Testis (tissue), 2 donors: ENCODE measurements around the gene ORAI2.

Experiments used
- POLR2A ChIP-seq: fragments of 450-650 bp; IDR thresholded peaks from one replicate; pipeline ENCODE4 v1.6.1; 2017; ENCODE audit warnings: antibody characterized with exemption, mild to moderate bottlenecking, moderate library complexity
- TF ChIP-seq, protein P1 (sequence below), 3 experiments: fragments of 450-650 bp in 2 of 3; fragments of 200-600 bp in 1 of 3; sonication (generic) in 1 of 3; IDR thresholded peaks; one replicate each; pipeline ENCODE4 v1.5.1; 2016 to 2019; ENCODE audit warnings: antibody characterized with exemption in 3 of 3, mild to moderate bottlenecking in 2 of 3, moderate library complexity in 1 of 3

DNA sequence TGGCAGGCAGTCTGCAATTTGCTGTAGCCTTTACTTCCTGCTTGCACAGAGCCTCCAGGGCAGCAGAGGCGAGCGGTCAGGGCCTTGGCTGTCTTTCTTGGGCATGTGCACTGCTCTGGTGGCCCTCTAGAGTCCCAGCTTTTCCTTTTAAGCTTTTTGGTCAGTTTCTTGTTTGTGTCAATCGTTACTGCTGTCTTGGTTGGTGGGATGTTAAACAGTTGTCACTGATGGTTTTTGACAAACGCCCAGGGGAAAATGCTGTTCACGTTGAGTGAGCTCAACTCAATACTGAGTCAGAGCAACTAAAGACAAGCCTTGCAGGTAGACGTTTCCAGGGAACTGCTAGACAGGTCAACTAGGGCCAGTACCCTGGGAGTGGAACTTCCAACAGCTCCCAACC lies 23.3 kb upstream of the ORAI2 start:
- no peak for TF ChIP-seq POLR2A
- TF ChIP-seq, protein P1, sequence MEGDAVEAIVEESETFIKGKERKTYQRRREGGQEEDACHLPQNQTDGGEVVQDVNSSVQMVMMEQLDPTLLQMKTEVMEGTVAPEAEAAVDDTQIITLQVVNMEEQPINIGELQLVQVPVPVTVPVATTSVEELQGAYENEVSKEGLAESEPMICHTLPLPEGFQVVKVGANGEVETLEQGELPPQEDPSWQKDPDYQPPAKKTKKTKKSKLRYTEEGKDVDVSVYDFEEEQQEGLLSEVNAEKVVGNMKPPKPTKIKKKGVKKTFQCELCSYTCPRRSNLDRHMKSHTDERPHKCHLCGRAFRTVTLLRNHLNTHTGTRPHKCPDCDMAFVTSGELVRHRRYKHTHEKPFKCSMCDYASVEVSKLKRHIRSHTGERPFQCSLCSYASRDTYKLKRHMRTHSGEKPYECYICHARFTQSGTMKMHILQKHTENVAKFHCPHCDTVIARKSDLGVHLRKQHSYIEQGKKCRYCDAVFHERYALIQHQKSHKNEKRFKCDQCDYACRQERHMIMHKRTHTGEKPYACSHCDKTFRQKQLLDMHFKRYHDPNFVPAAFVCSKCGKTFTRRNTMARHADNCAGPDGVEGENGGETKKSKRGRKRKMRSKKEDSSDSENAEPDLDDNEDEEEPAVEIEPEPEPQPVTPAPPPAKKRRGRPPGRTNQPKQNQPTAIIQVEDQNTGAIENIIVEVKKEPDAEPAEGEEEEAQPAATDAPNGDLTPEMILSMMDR (IDR thresholded peaks at IDR 0.05): no peak
